Cardiac fibroblast (primary cell): ENCODE data around the gene ZNF620.
"Not testable (repeated sequence)": the region's sequence is repeated elsewhere in the genome, so short reads cannot be mapped to it uniquely, and the experiment has no call there.

Experiments used
- DNase-seq, 2 donors: peaks; one replicate each; pipeline versions ENCODE4 v3.0.0 to v3.0.0-alpha.2; 2010; ENCODE audit warnings: low read depth in 2 of 2
- H3K4me3 ChIP-seq, 2 donors: replicated peaks in 1 of 2; 1 replicate in 1 of 2; 2 replicates in 1 of 2; pipeline ENCODE4 v1.5.1; 2011; ENCODE audit warnings: low read depth in 2 of 2, low read length in 2 of 2, mild to moderate bottlenecking in 2 of 2, moderate library complexity in 1 of 2
- CTCF ChIP-seq: IDR thresholded peaks from one replicate; pipeline ENCODE4 v1.5.1; 2011; ENCODE audit warnings: low read depth, mild to moderate bottlenecking, low read length, inconsistent platforms

Gene ZNF620

GRCh38 chr3:40534283-40534682 is 28.4 kb downstream of the ZNF620 start:
- no peak overlapping the region for H3K4me3 ChIP-seq
- no peak for DNase-seq
- TF ChIP-seq CTCF = no peak

- peak; percentile 69 to 83 for DNase-seq
- no peak overlapping the region for H3K4me3 ChIP-seq
- TF ChIP-seq CTCF = no peak
These were observed 41.0 kb downstream of the ZNF620 start for GRCh38 chr3:40546816-40547215.

- H3K4me3 ChIP-seq = no peak overlapping the region
- peak; percentile 21 to 35 for DNase-seq
- no peak for TF ChIP-seq CTCF
These were observed 44.3 kb downstream of the ZNF620 start for GRCh38 chr3:40550167-40550566.

- no peak overlapping the region for H3K4me3 ChIP-seq
- no peak for DNase-seq
- TF ChIP-seq CTCF = no peak
These were observed 51.8 kb downstream of the ZNF620 start for GRCh38 chr3:40557575-40558161.

GRCh38 chr3:40562482-40562881 is 56.6 kb downstream of the ZNF620 start:
- not testable (repeated sequence) for DNase-seq

GRCh38 chr3:40565629-40566028 is 59.8 kb downstream of the ZNF620 start:
- not testable (repeated sequence) for DNase-seq, H3K4me3 ChIP-seq

More at GRCh38 chr3:40562482-40562881, 56.6 kb downstream of the ZNF620 start:
- H3K4me3 ChIP-seq = not testable (repeated sequence)

- no peak for DNase-seq
- no peak for TF ChIP-seq CTCF
- H3K4me3 ChIP-seq = no peak overlapping the region
These were observed 60.9 kb downstream of the ZNF620 start for GRCh38 chr3:40566694-40567093.
